ENCODE results near the gene UMPS.

UMPS gene

GRCh38 chr3:124770336-124771082 is 40.3 kb downstream of the UMPS start:
- Histone ChIP-seq H3K79me2 (ENCODE audit: insufficient read depth, low read length) (no peaks in the 10 kb centered on the region), H3K4me3 (ENCODE audit: insufficient read depth, low read length, poor library complexity, severe bottlenecking) (no peak overlapping the region), H3K36me3 (ENCODE audit: low read length) (no peaks in the 10 kb centered on the region), H3K27ac (ENCODE audit: low read depth, low read length) (no peak overlapping the region), H3K9ac (ENCODE audit: low read length) (no peak overlapping the region), H3K9me3 (ENCODE audit: insufficient read depth, low read length) (no peaks in the 10 kb centered on the region), H3K27me3 (ENCODE audit: low read length) (no peaks in the 10 kb centered on the region), H4K20me1 (ENCODE audit: low read depth, low read length) (no peaks in the 10 kb centered on the region), H3F3A (ENCODE audit: insufficient read depth) (no peaks in the 10 kb centered on the region), H3K9me2 (replicated peaks; ENCODE audit: insufficient read depth, low read length) (no peaks in the 10 kb centered on the region), H3K4me2 (ENCODE audit: low read depth, low read length, poor library complexity, severe bottlenecking) (no peak overlapping the region), H2AFZ (ENCODE audit: low read depth, low read length, severe bottlenecking) (no peak overlapping the region)
- TF ChIP-seq EZH2phosphoT487 (conservative IDR thresholded peaks at IDR 0.05; ENCODE audit: low read length) (no peak), CTCF (IDR thresholded peaks at IDR 0.05; ENCODE audit: insufficient read depth, low read length, poor library complexity, severe bottlenecking) (no peak)

DNA sequence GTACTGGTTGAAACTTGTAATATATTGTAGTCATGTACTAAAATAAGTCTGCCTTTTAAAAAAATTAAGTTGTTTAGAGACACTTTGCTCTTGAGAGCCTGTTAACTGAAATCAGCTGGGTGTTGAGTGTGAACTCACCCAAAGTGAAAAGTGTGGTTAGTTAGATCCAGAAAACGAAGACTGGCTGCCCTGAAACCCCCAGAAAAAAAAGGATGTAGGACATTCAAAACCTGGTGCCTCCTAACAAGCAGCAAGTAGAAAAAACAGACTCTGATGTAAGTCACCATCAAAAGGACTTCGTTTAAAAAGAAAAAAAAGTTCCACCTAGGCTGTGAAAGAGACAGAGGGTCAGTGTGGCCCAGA is 40.8 kb downstream of the UMPS start:
- no peak overlapping the region for H3K9ac ChIP-seq (ENCODE audit: low read length)
- no peaks in the 10 kb centered on the region for H4K20me1 ChIP-seq (ENCODE audit: low read depth, low read length)
- H3F3A ChIP-seq (ENCODE audit: insufficient read depth): no peaks in the 10 kb centered on the region
- no peaks in the 10 kb centered on the region for H3K9me2 ChIP-seq (replicated peaks; ENCODE audit: insufficient read depth, low read length)
- H3K4me2 ChIP-seq (ENCODE audit: low read depth, low read length, poor library complexity, severe bottlenecking): no peak overlapping the region
- H3K27ac ChIP-seq (ENCODE audit: low read depth, low read length): no peak overlapping the region
- H3K36me3 ChIP-seq (ENCODE audit: low read length): no peaks in the 10 kb centered on the region
- H3K27me3 ChIP-seq (ENCODE audit: low read length): no peaks in the 10 kb centered on the region
- no peak overlapping the region for H2AFZ ChIP-seq (ENCODE audit: low read depth, low read length, severe bottlenecking)
- H3K4me3 ChIP-seq (ENCODE audit: insufficient read depth, low read length, poor library complexity, severe bottlenecking): no peak overlapping the region
- H3K9me3 ChIP-seq (ENCODE audit: insufficient read depth, low read length): no peaks in the 10 kb centered on the region
- no peaks in the 10 kb centered on the region for H3K79me2 ChIP-seq (ENCODE audit: insufficient read depth, low read length)
- no peak for TF ChIP-seq CTCF (IDR thresholded peaks at IDR 0.05; ENCODE audit: insufficient read depth, low read length, poor library complexity, severe bottlenecking)
- no peak for TF ChIP-seq EZH2phosphoT487 (conservative IDR thresholded peaks at IDR 0.05; ENCODE audit: low read length)

GRCh38 chr3:124772081-124772831 is 42.0 kb downstream of the UMPS start:
- no peaks in the 10 kb centered on the region for H3K36me3 ChIP-seq (ENCODE audit: low read length)
- no peaks in the 10 kb centered on the region for H3K79me2 ChIP-seq (ENCODE audit: insufficient read depth, low read length)
- H2AFZ ChIP-seq (ENCODE audit: low read depth, low read length, severe bottlenecking): no peak overlapping the region
- H3K4me3 ChIP-seq (ENCODE audit: insufficient read depth, low read length, poor library complexity, severe bottlenecking): no peak overlapping the region
- no peak overlapping the region for H3K9ac ChIP-seq (ENCODE audit: low read length)
- no peaks in the 10 kb centered on the region for H3K9me3 ChIP-seq (ENCODE audit: insufficient read depth, low read length)
- no peaks in the 10 kb centered on the region for H4K20me1 ChIP-seq (ENCODE audit: low read depth, low read length)
- no peak overlapping the region for H3K4me2 ChIP-seq (ENCODE audit: low read depth, low read length, poor library complexity, severe bottlenecking)
- no peak overlapping the region for H3K27ac ChIP-seq (ENCODE audit: low read depth, low read length)
- H3K27me3 ChIP-seq (ENCODE audit: low read length): no peaks in the 10 kb centered on the region
- no peaks in the 10 kb centered on the region for H3K9me2 ChIP-seq (replicated peaks; ENCODE audit: insufficient read depth, low read length)
- no peaks in the 10 kb centered on the region for H3F3A ChIP-seq (ENCODE audit: insufficient read depth)
- TF ChIP-seq EZH2phosphoT487 (conservative IDR thresholded peaks at IDR 0.05; ENCODE audit: low read length) (no peak), CTCF (IDR thresholded peaks at IDR 0.05; ENCODE audit: insufficient read depth, low read length, poor library complexity, severe bottlenecking) (no peak)
